ENCODE measurements around the gene C1orf35.

The C1orf35 gene

DNA sequence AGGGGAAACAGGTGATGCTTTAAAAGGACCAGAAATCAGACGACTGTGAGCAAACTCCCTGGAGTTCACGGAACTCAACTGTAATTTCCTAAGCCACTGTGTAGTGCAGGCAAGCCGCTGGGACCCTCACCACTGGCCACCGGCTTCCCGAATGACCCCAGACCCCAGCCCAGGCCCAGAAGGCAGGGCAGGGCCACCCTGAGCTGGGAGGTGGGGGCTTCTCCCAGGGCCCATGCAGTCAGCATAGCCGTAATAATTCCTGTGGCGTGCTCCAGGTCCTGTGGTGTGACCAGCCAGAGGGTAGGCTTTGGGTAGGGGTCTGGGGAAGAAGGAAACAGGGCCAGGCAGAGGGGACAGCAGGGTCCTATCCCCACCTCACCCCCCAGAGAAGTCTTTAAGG lies 24.1 kb downstream of the C1orf35 start:
- no peak for DNase-seq (ENCODE audit: low spot score)

DNA sequence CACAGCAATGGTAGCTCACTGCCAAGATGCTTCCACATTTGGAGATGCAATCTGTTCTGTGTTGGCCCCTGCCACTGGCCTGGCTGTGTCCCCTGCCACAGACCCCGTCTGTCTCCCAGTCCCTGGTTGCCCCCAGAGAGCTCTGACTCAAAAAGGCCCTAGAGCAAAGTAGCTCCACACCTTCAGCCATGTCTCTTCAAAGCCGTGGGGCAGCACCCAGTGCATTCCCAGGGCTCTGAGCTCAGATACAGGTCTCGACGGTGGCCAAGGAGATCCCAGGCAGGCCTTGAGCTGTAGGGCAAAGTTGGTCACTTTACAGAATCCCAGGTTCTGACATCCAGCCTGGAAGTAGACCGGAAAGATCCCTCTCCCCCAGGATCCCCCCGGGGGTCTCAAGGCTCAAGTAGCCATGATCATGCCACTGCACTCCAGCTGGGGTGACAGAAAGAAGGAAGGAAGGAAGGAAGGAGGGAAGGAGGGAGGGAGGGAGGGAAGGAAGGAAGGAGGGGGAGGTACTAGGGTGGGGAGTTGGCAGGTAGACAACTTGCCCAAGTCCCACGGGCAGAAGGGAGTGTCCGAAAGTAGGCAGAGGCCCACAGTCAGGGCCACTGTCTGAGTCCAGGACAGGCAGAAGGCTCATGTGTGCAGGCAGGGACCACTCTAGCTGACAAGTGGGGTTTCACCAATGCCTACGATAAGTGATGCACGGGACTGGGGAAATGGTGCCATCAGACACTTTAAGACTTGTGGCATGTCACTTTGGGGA lies 25.4 kb downstream of the C1orf35 start:
- DNase-seq (ENCODE audit: low spot score), result no peak

DNA sequence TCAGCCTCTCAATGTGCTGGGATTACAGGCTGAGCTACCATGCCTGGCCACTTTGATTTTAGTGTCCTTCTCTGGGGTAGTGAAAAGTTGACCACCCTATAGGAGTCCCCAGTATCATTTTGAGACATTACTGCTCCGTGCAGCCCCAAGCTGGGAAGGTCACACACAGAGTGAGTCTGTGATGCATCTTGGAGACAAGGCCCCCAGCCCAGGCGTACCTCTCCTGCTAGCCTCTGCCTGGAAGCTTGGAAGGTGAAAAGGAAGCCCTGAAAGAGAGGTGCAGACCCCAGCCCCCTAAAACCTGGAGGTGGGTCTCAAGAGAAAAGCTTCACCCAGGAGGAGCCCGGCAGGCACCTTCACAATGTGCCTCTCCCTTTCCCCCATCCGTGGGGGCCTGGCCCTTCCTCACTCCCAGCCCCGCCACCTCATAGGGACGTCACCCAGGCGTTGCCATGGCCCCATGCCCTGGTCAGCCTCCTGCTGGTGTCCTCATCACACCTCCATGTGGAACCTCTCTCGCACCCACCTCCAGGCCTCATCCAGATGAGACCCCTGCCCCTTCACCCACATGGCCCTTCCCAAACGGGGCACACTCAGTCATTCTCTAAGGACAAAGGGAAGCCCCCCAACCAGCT lies 26.2 kb downstream of the C1orf35 start:
- no peak for DNase-seq (ENCODE audit: low spot score)

DNA sequence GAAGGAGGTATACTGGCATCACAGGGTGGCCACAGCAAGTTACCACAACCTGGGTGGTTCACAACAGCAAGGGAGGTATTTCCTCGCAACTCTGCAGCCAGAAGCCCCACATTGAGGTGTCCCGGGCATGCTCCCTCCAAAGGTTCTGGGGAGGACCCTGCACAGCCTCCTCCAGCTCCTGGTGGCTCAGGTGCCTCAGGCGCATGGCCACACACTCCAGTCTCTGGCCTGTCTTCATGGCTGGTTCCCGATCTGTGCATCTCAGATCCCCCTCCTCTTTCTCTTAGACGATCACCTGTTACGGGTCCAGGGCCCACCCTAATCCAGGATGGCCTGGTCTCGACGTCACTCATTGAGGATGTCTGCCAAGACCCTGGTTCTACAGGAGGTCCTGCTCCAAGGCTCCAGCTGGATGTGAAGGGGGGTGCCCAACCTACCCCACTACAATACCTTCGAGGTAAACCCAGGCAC lies 27.3 kb downstream of the C1orf35 start:
- no peak for DNase-seq (ENCODE audit: low spot score)

DNA sequence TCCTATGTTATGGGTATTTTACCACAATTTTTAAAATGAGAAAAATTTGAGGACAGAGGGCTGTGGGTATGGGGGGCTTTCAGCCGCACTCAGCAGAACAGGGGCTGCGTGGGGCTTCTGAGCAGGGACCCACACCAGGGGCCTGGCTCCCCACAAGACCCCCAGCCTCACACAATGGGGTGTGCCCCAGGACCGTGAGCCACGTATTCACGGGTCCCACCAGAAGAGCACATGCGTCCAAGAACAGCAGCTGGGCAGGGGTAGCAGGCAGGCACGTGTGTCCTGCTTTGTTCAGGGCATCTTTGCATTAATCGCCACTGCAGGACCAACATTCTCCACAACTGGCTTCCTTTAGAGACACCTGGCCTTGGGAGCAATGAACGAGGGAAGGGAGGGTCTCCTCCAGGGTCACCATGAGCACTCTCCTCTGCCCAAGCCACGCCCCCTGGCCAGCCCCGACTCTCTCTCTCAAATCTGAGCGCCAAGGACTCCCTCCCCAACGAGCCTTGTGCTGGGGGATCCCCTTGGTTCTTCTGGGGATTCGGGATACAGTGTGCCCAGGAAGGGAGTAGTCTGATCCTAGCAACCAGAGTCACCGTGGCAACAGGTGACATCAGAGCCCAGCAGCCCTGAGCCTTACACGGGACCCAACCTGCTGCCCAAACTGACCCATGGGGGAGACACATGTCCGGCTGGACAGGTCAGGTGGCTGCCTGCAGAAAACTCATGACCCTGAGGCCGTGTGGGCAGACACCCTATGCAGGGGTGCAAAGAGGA lies 28.0 kb downstream of the C1orf35 start:
- DNase-seq (ENCODE audit: low spot score), result no peak

DNA sequence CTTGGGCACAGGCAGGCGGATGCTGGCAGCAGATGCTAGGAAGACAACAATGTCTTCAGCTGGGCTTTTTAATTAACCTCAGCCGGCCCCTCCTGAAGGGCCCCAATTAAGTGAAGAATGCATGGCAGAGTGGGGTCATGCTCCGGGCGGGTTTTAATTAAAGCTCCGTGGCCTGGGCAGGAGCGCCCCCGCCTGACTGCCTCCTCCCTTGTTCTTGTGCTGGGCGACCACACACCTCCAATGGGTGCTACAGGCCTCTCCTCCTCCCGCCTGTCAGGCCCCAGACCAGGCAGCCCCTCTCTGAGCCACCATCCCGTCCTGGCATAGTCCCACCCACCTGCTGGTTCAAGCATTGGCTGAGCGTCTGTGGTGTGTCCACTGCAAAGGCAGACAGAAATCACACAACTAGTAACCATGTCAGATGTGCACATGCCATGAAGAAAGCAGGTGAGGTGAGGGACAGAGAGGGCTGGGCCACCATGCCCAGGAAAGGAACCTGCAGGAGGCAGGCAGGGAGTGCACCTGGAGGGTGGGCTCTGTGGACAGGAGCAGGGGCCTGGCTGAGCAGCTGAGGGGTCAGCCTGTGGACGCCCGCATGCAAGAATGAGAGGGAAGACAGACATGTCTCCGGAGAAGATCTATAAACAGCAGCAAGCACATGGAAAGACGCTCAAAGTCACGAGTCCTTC lies 29.1 kb downstream of the C1orf35 start:
- DNase-seq (ENCODE audit: low spot score), result no peak

DNA sequence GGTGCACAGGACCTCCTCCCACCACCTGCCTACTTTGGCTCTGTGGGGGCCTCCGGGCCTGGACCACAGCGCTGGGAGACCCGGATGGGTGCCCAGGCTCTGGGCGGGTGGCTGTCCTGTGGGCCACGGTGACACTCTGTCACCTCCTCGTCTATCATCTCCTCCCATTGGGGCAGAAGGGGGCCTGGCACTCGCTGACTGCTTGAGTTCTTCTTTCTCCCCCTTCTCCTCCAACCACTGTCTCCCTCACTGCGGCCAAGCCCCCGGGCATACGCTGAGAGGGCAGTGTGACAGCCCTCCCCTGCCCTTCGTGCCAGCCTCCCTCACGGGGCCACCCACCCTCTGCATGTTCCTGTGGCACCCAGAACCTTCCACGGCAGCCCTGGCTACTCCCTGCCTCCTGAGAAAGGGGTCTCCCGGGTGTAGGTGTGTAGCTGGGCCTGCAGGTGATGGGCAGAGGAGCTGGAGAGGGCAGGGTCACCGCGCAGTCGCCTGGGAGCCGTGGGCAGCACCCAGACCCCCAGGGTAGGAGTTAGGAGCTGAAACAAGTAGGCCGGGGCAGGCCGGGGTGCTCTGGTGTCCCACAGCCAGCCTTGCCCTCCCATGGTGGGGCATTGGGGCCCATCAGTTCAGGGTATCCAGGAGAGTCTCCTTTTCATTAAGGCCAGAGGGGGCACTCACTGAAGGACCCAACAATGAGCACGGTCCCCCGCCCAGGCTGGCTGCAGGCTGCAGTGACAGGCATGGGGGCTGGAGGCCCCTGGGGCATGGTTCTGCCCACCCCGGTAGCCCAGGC lies 29.9 kb downstream of the C1orf35 start:
- no peak for DNase-seq (ENCODE audit: low spot score)

DNA sequence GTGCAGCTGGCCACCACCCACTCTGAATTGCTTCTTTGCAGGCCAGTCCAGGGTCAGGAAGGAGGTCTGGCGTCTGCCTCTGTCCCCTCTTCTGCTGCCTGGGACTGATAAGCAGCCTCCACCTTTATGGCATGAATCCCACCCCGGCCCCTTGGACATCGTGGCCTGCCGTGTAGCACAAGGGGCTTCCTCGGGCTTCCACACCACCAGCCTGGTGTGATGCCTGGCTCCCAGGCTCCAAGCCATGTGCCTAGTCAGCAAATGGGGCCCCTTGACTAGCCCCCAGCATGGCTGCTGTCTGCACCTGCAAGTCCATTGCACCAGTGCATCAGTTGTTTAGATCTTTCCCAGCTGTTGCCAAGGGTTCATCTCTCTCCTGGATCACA lies 30.5 kb downstream of the C1orf35 start:
- DNase-seq (ENCODE audit: low spot score), result no peak

DNA sequence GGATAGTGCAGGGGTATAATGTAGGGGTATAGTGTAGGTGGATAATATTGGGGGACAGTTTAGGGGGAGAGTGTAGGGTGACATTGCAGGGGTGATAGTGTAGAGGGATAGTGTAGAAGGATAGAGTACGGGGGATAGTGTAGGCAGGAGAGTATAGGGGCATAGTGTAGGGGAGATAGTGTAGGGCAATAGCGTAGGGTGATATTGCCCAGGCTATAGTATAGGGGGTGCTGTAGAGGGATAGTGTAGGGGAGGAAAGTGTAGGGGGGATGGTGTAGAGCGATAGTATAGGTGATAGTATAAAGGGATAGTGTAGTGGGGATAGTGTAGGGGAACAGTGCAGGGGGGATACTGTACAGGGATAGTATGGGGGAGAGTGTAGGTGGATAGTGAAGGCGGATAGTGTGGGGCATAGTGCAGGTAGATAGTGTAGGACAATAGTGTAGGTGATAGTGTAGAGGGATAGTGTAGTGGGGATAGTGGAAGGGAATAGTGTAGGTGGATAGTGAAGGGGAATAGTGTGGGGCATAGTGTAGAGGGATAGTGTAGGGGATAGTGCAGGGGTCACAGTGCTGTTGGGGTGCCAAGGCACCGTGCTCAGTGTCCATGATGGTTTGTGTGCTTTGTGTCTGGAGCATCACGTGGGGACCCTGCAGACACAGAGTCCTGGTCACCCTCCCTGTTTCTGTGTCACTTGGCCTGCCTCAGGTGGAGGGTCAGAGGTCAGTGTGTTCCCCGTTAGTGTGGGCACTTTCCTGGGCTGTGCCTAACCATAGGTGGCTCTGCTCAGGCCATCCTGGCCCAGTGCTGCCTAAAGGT lies 31.1 kb downstream of the C1orf35 start:
- no peak for DNase-seq (ENCODE audit: low spot score)

DNA sequence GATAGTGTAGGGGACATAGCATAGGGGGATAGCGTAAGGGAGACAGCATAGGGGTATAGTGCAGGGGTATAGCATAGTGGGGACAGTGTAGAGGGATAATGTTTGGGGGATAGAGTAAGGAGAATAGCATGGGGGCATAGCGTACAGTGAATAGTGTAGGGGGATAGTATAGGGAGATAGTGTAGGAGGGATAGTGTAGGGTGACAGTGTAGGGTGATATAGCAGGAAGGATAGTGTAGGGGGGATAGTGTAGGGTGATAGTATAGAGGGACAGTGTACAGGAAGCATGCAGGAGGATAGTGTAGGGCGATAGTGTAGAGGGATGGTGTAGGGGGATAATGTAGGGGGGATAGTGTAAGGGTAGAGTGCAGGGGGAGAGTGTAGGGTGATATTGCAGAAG lies 32.3 kb downstream of the C1orf35 start:
- no peak for DNase-seq (ENCODE audit: low spot score)

DNA sequence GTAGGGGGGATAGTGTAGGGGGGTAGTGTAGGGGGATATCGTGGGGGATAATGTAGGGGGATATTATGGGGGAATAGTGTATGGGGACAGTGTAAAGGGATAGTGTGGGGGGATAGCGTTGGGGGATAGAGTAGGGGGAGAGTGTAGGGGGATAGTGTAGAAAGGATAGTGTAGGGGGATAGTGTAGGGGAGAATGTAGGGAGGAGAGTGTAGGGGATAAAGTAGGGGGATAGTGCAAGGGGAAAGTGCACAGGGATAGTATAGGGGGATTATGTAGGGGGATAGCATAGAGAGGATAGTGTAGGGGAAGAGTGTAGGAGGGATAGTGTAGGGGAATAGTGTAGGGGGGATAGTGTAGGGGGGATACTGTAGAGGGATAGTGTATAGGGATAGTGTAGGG lies 33.0 kb downstream of the C1orf35 start:
- DNase-seq (ENCODE audit: low spot score), result no peak

DNA sequence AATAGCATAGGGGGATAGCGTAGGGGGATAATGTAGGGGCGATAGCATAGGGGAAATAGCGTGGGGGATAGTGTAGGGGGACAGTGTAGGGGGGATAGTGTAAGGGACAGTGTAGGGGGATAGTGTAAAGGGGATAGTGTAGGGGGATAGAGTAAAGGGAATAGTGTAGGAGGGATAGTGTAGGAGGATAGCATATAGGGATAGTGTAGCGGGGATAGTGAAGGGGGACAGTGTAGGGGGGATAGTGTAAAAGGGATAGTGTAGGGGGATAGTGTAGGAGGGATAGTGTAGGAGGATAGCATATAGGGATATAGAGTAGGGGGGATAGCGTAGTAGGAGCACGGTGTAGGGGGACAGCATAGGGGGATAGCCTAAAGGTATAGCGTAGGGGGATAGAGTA lies 34.8 kb downstream of the C1orf35 start:
- no peak for DNase-seq (ENCODE audit: low spot score)

DNA sequence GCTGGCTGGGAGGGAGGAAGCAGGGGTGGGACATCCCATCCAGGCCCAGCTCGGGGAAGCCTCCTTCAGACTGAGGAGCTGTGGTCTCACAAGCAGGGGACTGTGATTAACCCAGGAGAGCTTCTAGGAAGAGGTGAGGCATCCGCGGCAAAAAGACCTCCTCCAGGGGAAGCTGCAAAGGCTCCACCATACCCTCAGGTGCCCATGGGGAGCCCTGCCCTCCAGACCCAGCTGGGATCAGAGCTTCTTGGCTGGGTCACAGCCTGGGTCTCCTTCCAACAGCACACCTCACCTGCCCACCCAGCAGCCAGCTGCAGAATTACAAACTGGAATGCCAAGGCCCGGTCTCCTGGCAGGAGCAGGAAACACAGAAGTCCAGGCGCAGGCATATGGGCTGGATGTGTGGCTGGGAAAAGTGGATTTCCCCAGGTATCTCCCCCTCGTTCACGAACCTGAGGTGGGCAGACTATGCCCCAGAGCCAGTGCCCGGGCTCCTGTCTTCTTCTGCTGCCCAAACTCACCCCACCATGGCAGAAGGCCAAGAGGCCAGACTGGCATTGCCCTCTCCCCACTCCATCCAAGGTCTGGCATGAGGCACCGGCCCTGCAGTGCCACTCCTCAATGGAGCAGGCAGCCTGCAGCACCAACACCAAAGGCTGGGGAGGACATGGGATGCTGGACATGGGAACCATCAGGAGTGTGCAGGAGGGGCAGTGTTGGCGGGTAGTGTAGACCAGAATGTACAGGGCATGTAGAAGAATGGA lies 36.1 kb downstream of the C1orf35 start:
- DNase-seq (ENCODE audit: low spot score), result no peak

DNA sequence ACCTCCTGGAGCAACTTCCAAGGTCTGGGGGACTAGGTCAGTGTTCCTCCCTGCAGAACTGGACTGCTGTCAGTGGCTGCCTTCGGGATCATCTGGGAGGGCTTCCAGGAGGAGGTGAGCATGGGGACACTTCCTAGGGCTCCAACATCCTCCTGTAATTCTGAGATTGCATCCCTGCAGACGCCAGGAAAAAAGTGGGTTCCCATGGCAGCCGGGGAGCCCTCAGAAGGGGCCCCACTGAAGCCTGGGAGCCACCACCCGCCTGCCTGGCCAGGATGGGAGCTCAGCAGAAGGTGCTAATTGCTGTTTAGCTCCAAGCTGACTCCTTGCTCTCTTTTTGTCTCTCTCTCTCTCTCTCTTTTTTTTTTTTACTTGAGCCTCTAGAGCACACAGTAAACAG lies 36.7 kb downstream of the C1orf35 start:
- DNase-seq (ENCODE audit: low spot score), result no peak

DNA sequence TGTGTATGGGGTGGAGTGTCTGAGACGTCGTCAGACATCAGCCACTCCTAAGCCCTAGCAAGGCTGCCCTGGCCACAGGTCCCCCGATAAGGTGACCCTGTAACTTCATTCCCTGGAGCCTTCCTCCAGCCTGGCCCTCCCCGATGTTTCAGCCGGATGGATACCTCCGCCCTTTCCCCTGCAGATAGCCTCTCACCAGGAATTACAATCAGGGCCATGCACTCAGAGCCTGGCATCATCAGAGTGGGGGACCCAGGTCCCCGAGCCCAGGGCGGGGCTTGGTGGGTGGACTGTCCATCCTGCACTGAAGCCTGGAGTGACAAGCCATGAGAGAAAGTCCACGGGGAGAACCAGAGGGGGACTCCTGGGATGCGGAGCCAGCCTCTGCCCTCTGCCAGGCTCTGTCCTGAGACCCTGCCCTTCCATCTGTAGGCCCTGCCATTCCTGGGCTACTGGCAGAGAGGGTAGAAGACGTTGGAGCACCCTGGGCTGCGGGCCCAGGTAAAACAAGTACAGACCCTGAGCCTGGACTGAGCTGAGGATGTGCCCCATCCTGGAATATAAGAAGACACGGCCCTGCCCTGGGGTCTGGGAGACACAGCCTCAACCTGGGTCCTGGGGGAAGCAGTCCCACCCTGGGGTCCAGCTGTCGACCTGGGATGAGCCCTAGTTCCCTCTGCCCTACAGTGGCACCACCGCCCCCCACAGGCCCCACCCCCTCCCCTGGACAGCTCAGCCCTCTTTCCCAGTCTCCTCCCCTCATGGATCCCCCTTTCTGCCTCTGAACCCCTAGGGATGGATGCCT lies 37.4 kb downstream of the C1orf35 start:
- no peak for DNase-seq (ENCODE audit: low spot score)

DNA sequence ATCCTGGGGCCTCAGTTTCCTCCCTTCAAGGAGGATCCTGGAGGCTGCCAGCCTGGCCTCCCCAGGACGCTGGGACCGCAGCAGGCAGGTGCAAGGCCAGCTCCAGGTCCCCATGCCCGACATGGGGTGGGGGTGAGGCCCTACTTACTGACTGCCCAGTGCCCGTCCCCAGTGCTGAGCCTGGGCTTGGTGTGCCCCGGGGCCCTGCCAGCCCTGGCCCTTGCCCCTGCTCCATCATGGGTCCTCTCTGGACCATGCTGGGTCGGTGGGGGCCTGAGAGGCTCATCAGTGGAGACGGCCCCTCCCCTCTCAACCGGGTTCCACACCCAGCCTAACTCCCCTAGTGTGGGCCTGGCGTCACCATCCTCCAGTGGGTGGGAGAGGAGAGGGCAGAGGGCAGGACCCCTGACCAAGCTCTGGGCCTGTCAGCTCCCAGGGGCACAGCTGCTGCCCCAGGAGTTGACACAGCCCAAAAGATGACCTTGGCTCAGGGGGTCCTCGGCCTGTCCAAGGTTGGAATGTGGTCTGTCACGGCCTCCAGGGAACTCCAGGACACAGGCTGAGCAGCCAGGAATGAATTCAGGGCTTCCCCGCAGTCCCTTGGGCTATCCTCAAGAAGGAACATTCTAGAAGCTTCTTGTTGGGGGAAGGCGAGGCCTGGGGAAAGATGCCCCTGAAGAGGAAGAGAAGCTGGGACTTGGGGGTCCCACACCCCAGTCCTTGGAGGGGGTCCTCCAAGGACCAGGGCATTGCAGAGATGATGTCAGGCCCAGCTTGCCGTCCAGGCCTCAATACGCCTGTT lies 38.2 kb downstream of the C1orf35 start:
- DNase-seq (ENCODE audit: low spot score), result no peak

DNA sequence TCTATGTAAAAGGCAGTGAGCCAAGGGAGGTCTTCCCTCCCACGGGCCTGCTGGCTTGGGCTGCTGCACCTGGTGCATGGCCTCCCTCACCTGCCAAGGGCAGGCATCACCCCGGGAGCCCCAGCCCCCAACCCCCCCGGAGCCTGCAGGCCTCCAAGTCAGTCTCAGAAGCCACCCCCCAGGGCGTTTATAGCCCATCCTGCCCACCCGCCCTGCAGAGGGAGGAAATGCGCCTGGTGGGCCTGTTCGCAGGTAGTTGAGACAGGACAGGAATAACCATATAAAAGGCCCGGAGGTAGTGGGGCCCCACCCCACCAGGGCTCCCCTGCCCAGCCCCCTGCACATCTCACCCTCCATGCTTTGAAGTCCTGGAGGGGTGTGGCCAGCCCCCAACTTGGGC lies 38.8 kb downstream of the C1orf35 start:
- DNase-seq (ENCODE audit: low spot score), result no peak
